ENCODE results near the gene SLC34A1. TPM values are rescaled to one million over a fixed set of nuclear protein-coding genes. Genes with fewer than 3 reads are reported as not detected.

The SLC34A1 gene
- total RNA-seq, 3 donors from 2014 or later (not counting 1 experiment from before 2014, with no cell fraction given) = 0.50 to 0.66 (median 0.63) TPM

DNA sequence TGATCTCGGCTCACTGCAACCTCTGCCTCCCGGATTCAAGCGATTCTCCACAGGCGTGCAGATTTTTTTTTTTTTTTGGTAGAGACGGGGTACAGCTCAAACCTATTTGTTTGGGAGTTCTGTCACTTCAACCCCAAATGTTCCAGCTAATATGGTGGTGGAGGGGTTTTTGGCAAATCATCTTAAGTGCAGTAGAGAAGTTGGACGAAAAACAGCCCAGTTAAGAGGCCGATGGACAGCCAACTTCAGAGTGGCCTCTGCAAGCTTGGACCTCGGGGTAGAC, 61.6 kb downstream of the SLC34A1 start:
- H3K36me3 Mint-ChIP-seq = no peaks in the 10 kb centered on the region
- H3K27ac ChIP-seq (ENCODE audit: low read length) = peak overlapping the region; percentile 78
- H3K4me1 Mint-ChIP-seq = peaks cover 27 to 48% of the 10 kb centered on the region in 2 donors
- TF ChIP-seq, protein P1, sequence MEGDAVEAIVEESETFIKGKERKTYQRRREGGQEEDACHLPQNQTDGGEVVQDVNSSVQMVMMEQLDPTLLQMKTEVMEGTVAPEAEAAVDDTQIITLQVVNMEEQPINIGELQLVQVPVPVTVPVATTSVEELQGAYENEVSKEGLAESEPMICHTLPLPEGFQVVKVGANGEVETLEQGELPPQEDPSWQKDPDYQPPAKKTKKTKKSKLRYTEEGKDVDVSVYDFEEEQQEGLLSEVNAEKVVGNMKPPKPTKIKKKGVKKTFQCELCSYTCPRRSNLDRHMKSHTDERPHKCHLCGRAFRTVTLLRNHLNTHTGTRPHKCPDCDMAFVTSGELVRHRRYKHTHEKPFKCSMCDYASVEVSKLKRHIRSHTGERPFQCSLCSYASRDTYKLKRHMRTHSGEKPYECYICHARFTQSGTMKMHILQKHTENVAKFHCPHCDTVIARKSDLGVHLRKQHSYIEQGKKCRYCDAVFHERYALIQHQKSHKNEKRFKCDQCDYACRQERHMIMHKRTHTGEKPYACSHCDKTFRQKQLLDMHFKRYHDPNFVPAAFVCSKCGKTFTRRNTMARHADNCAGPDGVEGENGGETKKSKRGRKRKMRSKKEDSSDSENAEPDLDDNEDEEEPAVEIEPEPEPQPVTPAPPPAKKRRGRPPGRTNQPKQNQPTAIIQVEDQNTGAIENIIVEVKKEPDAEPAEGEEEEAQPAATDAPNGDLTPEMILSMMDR (IDR thresholded peaks at IDR 0.05) = no peak
- H3K4me3 Mint-ChIP-seq = peak overlapping the region; percentile 62
- no peaks in the 10 kb centered on the region for H3K9me3 Mint-ChIP-seq
- whole genome bisulfite sequencing (ENCODE audit: insufficient coverage) = 9% methylated on average over 8 of the region's 8 CpGs
- H3K27me3 ChIP-seq (ENCODE audit: control insufficient read depth, insufficient read depth, low read length) = no peaks in the 10 kb centered on the region
- ATAC-seq (no peak), DNase-seq (peak in 1 of 2 donors; percentile 64)
- no peaks in the 10 kb centered on the region for H3K27me3 Mint-ChIP-seq (ENCODE audit: low read depth in 2 of 2)
- no peaks in the 10 kb centered on the region for H3K9me3 ChIP-seq (ENCODE audit: control insufficient read depth, insufficient read depth, low read length)
- H3K27ac Mint-ChIP-seq = peak overlapping the region; percentile 76 to 84
- intact Hi-C loops (cut with micrococcal nuclease) = loop anchor here (1.0 kb wide), 2 partner anchors 8 to 17 kb away; no protein-coding TSS in a partner anchor
- peaks cover 26% of the 10 kb centered on the region for H3K36me3 ChIP-seq (ENCODE audit: control insufficient read depth, insufficient read depth, low read length)
- H3K4me1 ChIP-seq (ENCODE audit: control insufficient read depth, insufficient read depth, low read length) = peaks cover 47% of the 10 kb centered on the region
- peak overlapping the region; percentile 42 for H3K4me3 ChIP-seq (ENCODE audit: low read length)

DNA sequence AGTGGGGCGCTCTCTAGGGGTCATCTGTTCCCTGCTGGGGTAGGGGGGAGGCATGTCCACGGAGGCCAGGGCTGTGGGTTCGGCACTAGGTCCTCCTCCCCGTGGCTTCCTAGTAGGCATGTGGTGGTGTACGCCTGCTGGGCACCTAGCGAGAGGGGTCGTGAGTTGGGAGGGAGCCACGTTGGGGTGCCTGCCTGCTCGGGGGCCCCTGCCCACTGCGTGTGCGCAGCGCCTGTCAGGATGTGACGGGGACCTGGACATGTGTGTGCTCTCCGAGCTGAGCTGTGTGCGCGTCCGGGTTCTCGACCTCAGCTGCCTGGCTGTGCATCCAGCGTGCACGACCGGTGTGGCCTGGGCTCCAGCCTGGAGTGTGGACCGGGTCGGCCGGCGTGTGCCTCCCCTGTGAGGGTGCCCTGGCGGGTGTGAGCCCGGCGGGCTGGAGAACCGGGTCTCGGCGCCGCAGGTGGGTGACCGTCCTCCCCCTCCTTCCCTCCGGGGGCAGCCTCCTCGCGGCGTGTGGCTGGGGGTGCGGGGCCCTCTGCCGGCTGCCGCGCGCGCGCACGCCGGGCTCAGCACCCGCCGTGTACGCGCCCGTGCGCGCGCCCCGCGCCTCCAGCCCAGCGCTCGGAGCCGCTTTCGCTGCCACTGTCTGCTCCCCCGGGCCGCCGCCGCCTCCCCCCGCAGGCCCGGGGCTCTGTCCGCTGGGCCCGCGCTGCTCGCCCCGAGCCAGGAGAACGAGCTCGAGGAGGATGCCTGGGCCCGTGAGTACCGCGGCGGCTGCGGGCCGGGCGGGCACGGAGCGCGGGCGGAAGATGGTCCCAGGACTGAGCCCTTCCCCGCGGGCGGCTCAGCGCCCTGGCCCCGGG, 62.2 kb downstream of the SLC34A1 start, which contains the start of gene PRR7:
Gene PRR7 (plus strand): TSS at position 615 of the 866 bp plus-strand sequence. CDS start 8,254 bp downstream, outside the sequence.
- Histone ChIP-seq H3K36me3 (ENCODE audit: control insufficient read depth, insufficient read depth, low read length) (peaks cover 21% of the 10 kb centered on the region), H3K4me1 (ENCODE audit: control insufficient read depth, insufficient read depth, low read length) (peaks cover 47% of the 10 kb centered on the region), H3K27me3 (ENCODE audit: control insufficient read depth, insufficient read depth, low read length) (no peaks in the 10 kb centered on the region), H3K27ac (ENCODE audit: low read length) (peak within 1 kb of the TSS; percentile 78), H3K9me3 (ENCODE audit: control insufficient read depth, insufficient read depth, low read length) (no peaks in the 10 kb centered on the region), H3K4me3 (ENCODE audit: low read length) (peak within 1 kb of the TSS; percentile 42)
- TF ChIP-seq, protein P1 (IDR thresholded peaks at IDR 0.05) = no peak
- ATAC-seq = peak; percentile 62 to 87 (median 71)
- Mint-ChIP-seq H3K9me3 (no peaks in the 10 kb centered on the region), H3K36me3 (no peaks in the 10 kb centered on the region), H3K27ac (peak within 1 kb of the TSS; percentile 79 to 84), H3K4me3 (peak within 1 kb of the TSS; percentile 75), H3K4me1 (peaks cover 27 to 51% of the 10 kb centered on the region in 2 donors), H3K27me3 (ENCODE audit: low read depth in 2 of 2) (no peaks in the 10 kb centered on the region)
- intact Hi-C loops (cut with micrococcal nuclease) = loop anchor here (1.0 kb wide), 2 partner anchors 8 to 17 kb away; no protein-coding TSS in a partner anchor
- under 1% methylated on average over 89 of the region's 89 CpGs for WGBS (ENCODE audit: insufficient coverage)
- peak; percentile 80 to 92 for DNase-seq

DNA sequence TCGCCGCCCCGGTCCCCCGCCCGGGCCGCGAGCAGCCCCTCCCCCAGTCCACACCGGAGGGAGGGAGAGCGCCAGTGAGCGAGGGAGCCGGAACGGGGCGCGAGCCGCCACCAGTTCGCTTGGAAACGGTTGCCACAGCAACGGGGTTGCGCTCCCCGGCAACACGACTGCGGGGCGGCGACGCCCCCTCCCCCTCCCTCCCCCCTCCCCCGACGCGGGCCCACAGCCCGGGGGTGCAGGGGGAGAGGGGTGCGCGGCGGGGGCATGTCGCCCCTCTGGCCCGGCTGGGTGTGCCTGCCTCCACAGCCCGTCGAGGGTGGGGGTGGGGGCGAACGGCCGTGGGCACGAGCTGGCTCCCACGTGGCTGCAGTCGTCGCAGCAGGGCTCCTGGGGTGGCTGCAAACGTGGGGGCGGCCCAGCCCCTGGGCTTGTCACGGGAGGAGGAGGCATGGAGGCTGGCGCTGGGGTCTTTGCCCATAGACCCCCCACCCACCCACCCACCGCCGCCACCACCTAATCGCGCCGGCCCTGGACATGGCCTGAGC, 62.9 kb downstream of the SLC34A1 start:
- H3K4me1 Mint-ChIP-seq = peaks cover 27 to 51% of the 10 kb centered on the region in 2 donors
- Histone ChIP-seq H3K36me3 (ENCODE audit: control insufficient read depth, insufficient read depth, low read length) (peaks cover 14% of the 10 kb centered on the region), H3K9me3 (ENCODE audit: control insufficient read depth, insufficient read depth, low read length) (no peaks in the 10 kb centered on the region), H3K27me3 (ENCODE audit: control insufficient read depth, insufficient read depth, low read length) (no peaks in the 10 kb centered on the region), H3K27ac (ENCODE audit: low read length) (no peak overlapping the region), H3K4me1 (ENCODE audit: control insufficient read depth, insufficient read depth, low read length) (peaks cover 47% of the 10 kb centered on the region), H3K4me3 (ENCODE audit: low read length) (no peak overlapping the region)
- no peaks in the 10 kb centered on the region for H3K9me3 Mint-ChIP-seq
- DNase-seq (peak; percentile 68 to 92), ATAC-seq (peak; percentile 52 to 69 (median 56))
- intact Hi-C loops (cut with micrococcal nuclease) = no loop called here
- no peak overlapping the region for H3K27ac Mint-ChIP-seq
- no peaks in the 10 kb centered on the region for H3K27me3 Mint-ChIP-seq (ENCODE audit: low read depth in 2 of 2)
- no peaks in the 10 kb centered on the region for H3K36me3 Mint-ChIP-seq
- TF ChIP-seq, protein P1 (IDR thresholded peaks at IDR 0.05) = no peak
- no peak overlapping the region for H3K4me3 Mint-ChIP-seq
- WGBS (ENCODE audit: insufficient coverage) = under 1% methylated on average over 21 of the region's 52 CpGs
